Skin epidermis (tissue), 12 donors: ENCODE results near the gene ARL8B.
"Not testable (repeated sequence)": the region's sequence is repeated elsewhere in the genome, so short reads cannot be mapped to it uniquely, and the experiment has no call there.

Experiments used
- H3K27ac ChIP-seq, 21 experiments: fragments of 200-600 bp; sonication (generic) in 11 of 21; one replicate each; pipeline ENCODE4 v1.5.0; 2020; ENCODE audit warnings: mild to moderate bottlenecking in 3 of 21, inconsistent platforms in 2 of 21, moderate library complexity in 2 of 21
- H3K4me3 ChIP-seq, 7 experiments: fragments of 200-600 bp; sonication (generic) in 2 of 7; one replicate each; pipeline ENCODE4 v1.5.0; 2020; ENCODE audit warnings: inconsistent platforms in 2 of 7, mild to moderate bottlenecking in 2 of 7, moderate library complexity in 1 of 7

The ARL8B gene

GRCh38 chr3:5106371-5106770 is 15.7 kb upstream of the ARL8B start:
- not testable (repeated sequence) for H3K4me3 ChIP-seq, H3K27ac ChIP-seq

- H3K27ac ChIP-seq, H3K4me3 ChIP-seq: not testable (repeated sequence)
These were observed 15.2 kb upstream of the ARL8B start for GRCh38 chr3:5106933-5107334.

- no peak overlapping the region for H3K27ac ChIP-seq
- H3K4me3 ChIP-seq = no peak overlapping the region
These were observed 11.8 kb upstream of the ARL8B start for GRCh38 chr3:5110337-5110736.

GRCh38 chr3:5112043-5112442 is 10.0 kb upstream of the ARL8B start:
- no peak overlapping the region for H3K4me3 ChIP-seq
- H3K27ac ChIP-seq = no peak overlapping the region

- H3K27ac ChIP-seq, H3K4me3 ChIP-seq: not testable (repeated sequence)
These were observed 8.4 kb upstream of the ARL8B start for GRCh38 chr3:5113726-5114125.

- H3K4me3 ChIP-seq = no peak overlapping the region
These were observed 6.5 kb upstream of the ARL8B start for GRCh38 chr3:5115506-5116162.

GRCh38 chr3:5116538-5116937 is 5.6 kb upstream of the ARL8B start:
- Histone ChIP-seq H3K27ac (peak overlapping the region in 3 of 21 experiments; percentile 2 to 44 (median 42)), H3K4me3 (no peak overlapping the region)

More at GRCh38 chr3:5115506-5116162, 6.5 kb upstream of the ARL8B start:
- peak overlapping the region in 3 of 21 experiments; percentile 2 to 44 (median 42) for H3K27ac ChIP-seq

GRCh38 chr3:5120446-5120845 is 1.6 kb upstream of the ARL8B start:
- no peak overlapping the region for H3K27ac ChIP-seq
- no peak overlapping the region for H3K4me3 ChIP-seq

- Histone ChIP-seq H3K4me3 (peak overlapping the region; percentile 73 to 100 (median 94)), H3K27ac (peak overlapping the region; percentile 71 to 99 (median 96))
These were observed 932 bp downstream of the ARL8B start for GRCh38 chr3:5122741-5123706.

- peak overlapping the region in 19 of 21 experiments; percentile 59 to 99 (median 96) for H3K27ac ChIP-seq
These were observed 1.8 kb downstream of the ARL8B start for GRCh38 chr3:5123937-5124336.

GRCh38 chr3:5126586-5126985 is 4.5 kb downstream of the ARL8B start:
- Histone ChIP-seq H3K4me3 (no peak overlapping the region), H3K27ac (peak overlapping the region in 6 of 21 experiments; percentile 3 to 49 (median 40))

More at GRCh38 chr3:5123937-5124336, 1.8 kb downstream of the ARL8B start:
- H3K4me3 ChIP-seq = peak overlapping the region in 6 of 7 experiments; percentile 74 to 100 (median 96)

GRCh38 chr3:5128849-5129248 is 6.8 kb downstream of the ARL8B start:
- H3K27ac ChIP-seq = no peak overlapping the region
- H3K4me3 ChIP-seq = no peak overlapping the region

GRCh38 chr3:5133239-5134018 is 11.3 kb downstream of the ARL8B start:
- Histone ChIP-seq H3K4me3 (no peak overlapping the region), H3K27ac (peak overlapping the region in 1 of 21 experiments; percentile 51)

- H3K4me3 ChIP-seq = no peak overlapping the region
- no peak overlapping the region for H3K27ac ChIP-seq
These were observed 11.9 kb downstream of the ARL8B start for GRCh38 chr3:5134019-5134391.

- H3K27ac ChIP-seq = no peak overlapping the region
These were observed 12.4 kb downstream of the ARL8B start for GRCh38 chr3:5134499-5134898.

GRCh38 chr3:5136211-5136918 is 14.3 kb downstream of the ARL8B start:
- peak overlapping the region in 14 of 21 experiments; percentile 0 to 61 (median 16) for H3K27ac ChIP-seq

More at GRCh38 chr3:5134499-5134898, 12.4 kb downstream of the ARL8B start:
- no peak overlapping the region for H3K4me3 ChIP-seq

GRCh38 chr3:5136919-5137429 is 14.9 kb downstream of the ARL8B start:
- Histone ChIP-seq H3K4me3 (no peak overlapping the region), H3K27ac (peak overlapping the region in 17 of 21 experiments; percentile 0 to 61 (median 16))

More at GRCh38 chr3:5136211-5136918, 14.3 kb downstream of the ARL8B start:
- H3K4me3 ChIP-seq = no peak overlapping the region

- H3K27ac ChIP-seq = peak overlapping the region in 9 of 21 experiments; percentile 12 to 68 (median 51)
- no peak overlapping the region for H3K4me3 ChIP-seq
These were observed 16.3 kb downstream of the ARL8B start for GRCh38 chr3:5138214-5138981.
